AG04449 (cell line): ENCODE measurements around the gene SHC3.

Experiments
- CTCF ChIA-PET: fragments of 350-600 bp; formaldehyde crosslinking; extraction: SDS; loops from one replicate; lab custom pipeline; 2021; ENCODE audit warnings: antibody characterized with exemption; lab: Yijun Ruan, JAX
- POLR2A ChIA-PET: fragments of 400-600, 350-600 bp; formaldehyde crosslinking; extraction: SDS; loops from one replicate; lab custom pipeline; 2020; ENCODE audit warnings: antibody characterized with exemption, inconsistent platforms; lab: Yijun Ruan, JAX
- DNase-seq: peaks from one replicate; pipeline ENCODE4 v3.0.0-alpha.2; 2010; ENCODE audit warnings: low read depth, low spot score
- H3K4me3 ChIP-seq: 2 replicates; pipeline ENCODE4 v1.5.1; 2011; ENCODE audit warnings: low read depth, mild to moderate bottlenecking, control low read depth, low read length
- CTCF ChIP-seq: IDR thresholded peaks from one replicate; pipeline ENCODE4 v1.5.1; 2011; ENCODE audit warnings: mild to moderate bottlenecking, moderate library complexity, low read length, control low read depth, inconsistent platforms; ENCODE audit not compliant: insufficient read depth; ENCODE audit errors: missing control alignments

Gene SHC3

DNA sequence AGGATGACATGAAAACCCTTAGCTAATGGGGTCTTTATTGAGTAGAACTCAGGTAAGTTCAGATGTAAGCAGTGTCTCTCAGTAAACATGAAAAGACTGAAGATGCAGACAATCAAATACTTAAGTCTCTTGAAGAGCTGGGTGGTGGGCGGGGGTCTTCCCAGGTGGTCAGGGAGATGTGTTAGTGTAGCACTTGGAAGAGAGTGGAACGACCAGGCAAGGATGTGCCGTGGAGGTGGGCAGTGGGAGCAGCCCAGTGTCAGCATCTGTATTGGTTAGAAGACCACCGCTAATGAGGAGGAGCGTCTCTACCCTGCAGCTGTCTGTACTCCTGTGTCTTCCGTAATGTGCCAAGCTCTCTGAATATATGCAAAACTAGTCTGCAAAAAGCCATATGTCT, 183.0 kb downstream of the SHC3 start:
- no peak for TF ChIP-seq CTCF
- DNase-seq, result no peak
- POLR2A ChIA-PET, result no interaction called here
- H3K4me3 ChIP-seq, result no peak overlapping the region
- CTCF ChIA-PET, result interaction anchor here (1.0 to 1.6 kb wide), 2 partner anchors 387 to 402 kb away, joined by 3 read pairs; no protein-coding TSS in a partner anchor

DNA sequence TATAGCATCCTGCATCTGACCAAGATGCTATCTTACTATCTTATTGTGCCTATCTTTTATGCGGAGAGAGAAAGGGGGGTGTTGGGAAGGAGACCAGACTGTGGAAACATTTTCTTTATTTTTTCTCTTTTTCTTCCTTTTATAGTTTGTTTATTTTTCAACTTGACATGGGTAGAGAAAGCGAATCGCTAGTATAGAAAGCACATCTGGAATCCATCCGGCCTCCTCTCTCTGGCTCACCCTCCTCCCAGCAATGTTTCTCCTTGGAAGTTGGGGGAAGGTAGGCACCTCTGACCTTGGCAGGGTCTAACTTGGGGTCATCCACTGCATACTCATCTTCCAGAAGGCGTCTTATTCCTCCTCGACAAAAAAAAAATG, 183.4 kb downstream of the SHC3 start:
- no peak for DNase-seq
- ChIA-PET POLR2A (interaction anchor here (0.7 kb wide), 1 partner anchor 461 kb away, joined by 3 read pairs; no protein-coding TSS in a partner anchor), CTCF (interaction anchor here (1.6 kb wide), 1 partner anchor 402 kb away, joined by 3 read pairs; no protein-coding TSS in a partner anchor)
- TF ChIP-seq CTCF, result no peak
- H3K4me3 ChIP-seq, result no peak overlapping the region

DNA sequence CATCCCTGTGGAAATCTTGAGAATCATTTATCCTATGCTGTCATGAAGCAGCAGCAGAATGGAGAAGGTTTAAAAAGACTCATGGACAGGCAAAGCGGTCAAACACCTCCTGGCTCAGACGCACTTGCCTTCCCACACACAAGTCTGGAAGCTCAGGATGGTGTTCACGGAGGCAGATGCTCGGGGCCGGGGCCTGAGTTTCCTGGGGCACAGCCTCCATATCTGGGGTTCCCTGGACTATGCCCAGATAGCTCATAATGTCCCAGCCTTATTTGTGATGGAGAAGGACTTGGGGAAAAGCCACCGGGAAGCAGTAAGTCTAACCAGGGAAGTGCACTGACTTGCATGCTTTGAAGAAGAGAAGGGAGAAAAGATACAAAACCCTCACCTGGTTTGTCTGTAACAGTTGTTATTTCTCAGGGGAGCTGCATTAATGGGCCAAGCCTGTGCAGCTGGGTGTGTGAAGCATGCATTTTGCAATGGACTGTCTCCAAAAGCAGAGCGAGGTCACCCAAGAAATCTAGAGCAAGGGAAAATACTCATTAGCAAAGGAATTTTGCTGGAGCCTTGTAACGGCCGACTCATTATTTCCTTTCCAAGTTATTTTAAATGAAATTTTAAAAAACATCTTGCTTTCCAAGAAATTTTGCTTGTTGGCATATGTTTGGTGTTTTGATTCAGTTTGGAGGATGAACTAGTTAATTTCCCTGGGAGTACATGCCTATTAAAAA, 184.0 kb downstream of the SHC3 start:
- ChIA-PET CTCF (interaction anchor here (1.2 to 1.6 kb wide), 2 partner anchors 400 to 401 kb away, joined by 3 read pairs; no protein-coding TSS in a partner anchor), POLR2A (interaction anchor here (0.7 kb wide), 1 partner anchor 460 kb away, joined by 3 read pairs; no protein-coding TSS in a partner anchor)
- no peak for TF ChIP-seq CTCF

GRCh38 chr9:88993871-88994460, 184.7 kb downstream of the SHC3 start:
- POLR2A ChIA-PET, result no interaction called here
- DNase-seq, result no peak
- CTCF ChIA-PET, result interaction anchor here (0.6 to 1.6 kb wide), 5 partner anchors 10 to 484 kb away, joined by 3 read pairs; no protein-coding TSS in a partner anchor
- no peak for TF ChIP-seq CTCF
- H3K4me3 ChIP-seq, result no peak overlapping the region

More for the DNA sequence above, 184.0 kb downstream of the SHC3 start:
- H3K4me3 ChIP-seq, result no peak overlapping the region
- DNase-seq, result no peak

GRCh38 chr9:88993327-88993726, 185.3 kb downstream of the SHC3 start:
- CTCF ChIA-PET, result interaction anchor here (0.6 to 1.6 kb wide), 6 partner anchors 9 to 483 kb away, joined by 3 to 4 read pairs (median 3); no protein-coding TSS in a partner anchor
- POLR2A ChIA-PET, result no interaction called here
- DNase-seq, result no peak
- TF ChIP-seq CTCF, result no peak
- no peak overlapping the region; the same call in 1 of the 2 replicates for H3K4me3 ChIP-seq

GRCh38 chr9:88992556-88992955, 186.1 kb downstream of the SHC3 start:
- DNase-seq, result no peak
- ChIA-PET POLR2A (interaction anchor here (0.6 kb wide), 1 partner anchor 401 kb away, joined by 3 read pairs; no protein-coding TSS in a partner anchor), CTCF (interaction anchor here (0.9 to 1.6 kb wide), 8 partner anchors 8 to 414 kb away, joined by 3 to 7 read pairs (median 4); no protein-coding TSS in a partner anchor)
- peak overlapping the region; percentile 73 for H3K4me3 ChIP-seq
- no peak for TF ChIP-seq CTCF
